HG03432 (cell line): Measurements from ENCODE around the gene SIRPA.

Source experiments
- ATAC-seq: cut with Tn5 transposase; IDR thresholded peaks from one replicate; pipeline ENCODE4 v1.9.1; 2021; ENCODE audit warnings: mild to moderate bottlenecking, moderate library complexity; ENCODE audit not compliant: unreplicated experiment

The SIRPA gene

DNA sequence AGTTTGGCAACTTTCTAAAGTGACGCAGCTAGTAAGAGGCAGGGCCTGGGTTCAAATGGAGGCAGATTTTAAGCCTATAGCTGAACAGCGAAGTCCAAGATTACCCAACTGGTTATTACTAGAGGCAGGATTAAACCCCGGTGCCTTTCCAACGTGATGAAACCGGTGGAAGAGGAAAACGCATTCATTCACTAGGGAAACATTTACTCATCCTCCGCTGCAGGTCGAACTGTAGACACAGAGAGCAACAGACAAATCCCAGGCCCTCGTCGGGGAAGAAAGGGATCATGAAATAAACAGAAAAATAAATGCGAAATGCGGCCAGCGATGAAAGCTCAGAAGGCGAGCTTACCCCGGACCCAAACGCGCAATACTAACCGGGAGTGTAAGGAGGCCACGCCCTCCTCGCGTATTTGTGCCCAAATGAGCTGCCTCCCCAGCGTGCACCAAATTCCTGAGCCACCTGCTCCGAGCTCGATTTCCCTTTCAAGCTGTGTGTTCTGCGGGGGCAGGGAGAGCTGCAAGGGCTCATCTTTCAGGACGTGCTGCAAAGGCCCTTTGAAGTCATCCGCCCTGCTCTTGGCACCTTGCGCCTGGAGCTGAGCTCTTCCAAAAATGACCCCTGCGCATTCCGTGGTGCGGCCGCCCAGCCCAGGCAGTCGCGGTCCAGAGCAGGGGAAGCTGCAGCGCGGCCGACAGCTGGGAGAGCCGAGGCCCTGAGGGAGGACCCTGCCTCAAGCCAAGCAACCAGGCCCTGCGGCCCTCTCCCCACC is 51.7 kb downstream of the SIRPA start:
- no peak for ATAC-seq

DNA sequence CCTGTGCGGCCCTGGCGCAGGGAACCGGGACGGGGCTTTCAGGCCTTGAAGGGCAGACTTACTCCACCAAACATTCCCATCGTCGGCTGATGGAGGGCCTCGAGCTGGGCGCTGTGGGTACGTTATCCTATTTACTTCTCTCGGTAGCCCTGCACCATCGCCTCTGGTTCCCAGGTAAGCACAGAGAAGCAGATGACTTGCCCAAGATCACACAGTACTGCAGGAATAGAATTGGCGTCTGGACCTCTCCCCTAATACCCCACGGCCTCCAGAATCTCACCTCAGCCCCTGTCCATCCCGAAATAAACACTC is 52.3 kb downstream of the SIRPA start:
- no peak for ATAC-seq

DNA sequence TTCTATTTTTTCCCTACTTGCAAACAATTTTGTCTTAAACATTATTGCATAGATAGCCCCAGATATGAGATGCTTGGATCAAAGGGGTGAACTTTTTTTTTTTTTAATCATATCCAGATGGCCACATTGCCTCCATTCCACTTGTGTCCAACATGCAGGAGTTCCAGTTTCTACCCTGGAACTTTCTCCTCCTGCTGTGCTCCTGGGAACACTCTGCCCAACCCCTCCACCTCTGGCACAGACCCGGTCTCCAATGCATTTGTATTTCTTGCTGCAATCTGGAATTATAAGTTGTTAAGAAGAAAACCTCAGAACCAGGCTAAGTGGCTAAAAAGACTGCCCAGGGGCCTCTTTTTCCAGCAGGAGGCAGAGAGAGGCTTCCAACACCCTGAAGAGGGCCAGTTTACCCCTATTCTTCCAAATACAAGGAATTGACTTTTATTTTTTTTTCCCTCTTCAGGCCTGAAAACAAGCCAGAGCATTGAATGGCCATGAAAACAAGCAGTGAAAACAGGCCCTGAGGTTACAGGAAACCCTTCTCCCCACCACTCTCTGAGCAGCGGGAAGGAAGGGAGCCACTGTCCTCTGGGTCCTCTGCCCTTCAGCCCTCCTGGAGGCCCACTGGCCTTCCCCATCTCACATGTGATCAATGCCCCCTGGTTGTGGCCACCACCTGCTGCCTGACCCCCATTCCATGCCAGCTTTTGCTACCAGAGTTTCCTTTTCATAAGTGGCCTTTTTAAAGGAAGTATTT is 54.3 kb downstream of the SIRPA start:
- ATAC-seq: no peak

DNA sequence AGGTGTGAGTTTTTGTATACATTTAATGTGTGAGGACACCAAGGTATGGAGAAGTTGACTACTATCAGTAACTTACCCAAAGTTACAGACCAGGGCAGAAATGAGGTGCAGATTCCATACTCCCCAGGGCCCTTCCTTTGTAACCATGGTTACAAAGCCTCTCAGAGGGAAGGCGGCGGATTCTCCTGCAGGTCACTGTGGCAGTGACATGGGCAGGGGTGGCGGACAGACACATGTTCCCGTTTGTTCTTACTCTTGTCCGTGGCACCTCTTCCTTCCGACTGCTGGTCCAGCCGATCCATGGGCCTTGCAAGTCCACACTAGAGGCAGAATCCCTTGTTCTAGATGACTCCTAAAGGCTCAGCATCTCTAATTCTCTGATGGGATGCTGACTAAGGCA is 55.6 kb downstream of the SIRPA start:
- ATAC-seq: no peak

DNA sequence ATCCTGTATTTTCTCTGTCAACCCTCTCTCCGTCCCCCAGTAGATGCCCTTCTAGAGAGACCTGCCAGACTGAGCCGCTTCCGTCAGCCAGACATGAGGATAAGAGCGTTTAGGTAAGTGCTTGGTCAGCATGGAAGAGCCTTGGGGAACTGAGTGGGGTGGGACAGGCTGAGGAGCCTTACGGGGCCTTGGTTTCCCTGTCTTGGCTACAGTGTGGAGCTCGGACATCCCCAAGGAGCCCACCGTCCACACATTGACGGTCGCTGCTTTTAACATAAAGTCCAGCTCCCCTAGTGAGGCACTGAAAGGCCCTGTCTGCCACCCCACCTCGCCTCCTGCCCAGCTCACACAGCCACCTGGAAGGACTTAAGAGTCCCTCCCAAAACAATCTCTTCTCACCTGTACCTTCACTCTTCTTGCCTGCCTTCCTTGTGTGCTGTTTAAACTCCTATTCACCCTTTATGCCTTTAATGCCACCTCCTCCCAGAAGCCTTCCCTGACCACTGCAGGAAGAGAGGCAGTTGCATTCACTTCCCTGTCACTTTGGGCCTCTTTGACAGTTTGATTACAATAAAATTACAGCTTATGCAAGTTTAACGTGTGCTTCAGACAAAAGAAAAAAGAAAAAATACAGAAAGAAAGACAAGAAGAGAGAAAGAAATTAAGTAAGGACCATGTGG is 56.4 kb downstream of the SIRPA start:
- ATAC-seq: no peak

DNA sequence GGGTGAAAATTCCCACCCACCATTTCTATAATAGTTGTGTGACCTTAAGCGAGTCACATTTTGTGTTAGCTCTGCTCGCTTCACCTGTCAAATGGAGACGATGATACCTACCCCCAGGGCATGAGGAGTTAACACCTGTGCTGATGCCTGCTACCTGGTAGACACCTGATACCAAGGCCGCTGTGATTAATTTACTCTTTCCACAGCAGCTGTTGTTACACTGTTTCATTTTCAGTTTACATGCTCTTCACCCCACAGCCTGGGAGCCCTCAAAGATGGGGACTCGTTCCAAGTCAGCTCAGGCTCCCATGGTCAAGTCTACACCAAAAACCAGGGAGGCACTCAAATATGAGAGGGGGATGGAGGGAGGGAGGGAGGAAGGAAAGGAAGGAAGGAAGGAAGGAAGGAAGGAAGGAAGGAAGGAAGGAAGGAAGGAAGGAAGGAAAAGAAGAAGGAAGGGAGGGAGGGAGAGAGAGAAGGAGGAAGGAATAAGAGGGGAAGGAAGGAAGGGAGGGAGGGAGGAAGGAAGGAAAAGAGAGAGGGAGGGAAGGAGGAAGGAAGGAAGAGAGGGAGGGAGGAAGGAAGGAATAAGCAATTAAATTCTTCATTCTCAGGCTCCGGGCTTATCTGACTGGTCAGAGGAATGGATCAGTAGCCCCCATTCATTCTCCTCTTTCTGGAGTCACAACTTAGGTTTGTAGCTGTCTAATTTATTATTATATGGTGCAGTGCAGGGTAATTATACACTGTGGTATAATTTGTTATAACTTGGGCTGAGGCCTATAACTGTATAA is 57.7 kb downstream of the SIRPA start:
- ATAC-seq: no peak

DNA sequence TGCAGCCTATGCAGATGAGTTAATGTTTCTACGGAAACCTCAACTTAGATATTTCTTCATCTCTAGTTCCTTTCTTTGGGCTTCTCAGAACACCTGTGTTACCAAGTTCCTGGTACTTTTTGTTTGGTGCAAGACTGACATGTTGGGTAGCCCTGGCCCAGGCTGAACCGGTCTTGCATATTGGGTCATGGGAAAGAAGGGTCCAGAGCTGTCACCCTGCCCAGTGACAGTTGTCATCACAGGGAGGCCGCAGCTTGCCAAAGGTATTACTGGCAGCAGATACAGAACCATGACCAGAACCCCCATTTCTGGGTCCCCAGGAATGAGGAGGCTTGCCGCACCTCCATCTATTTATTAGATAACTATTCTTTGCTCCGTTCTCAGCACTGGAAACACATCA is 58.4 kb downstream of the SIRPA start:
- ATAC-seq: no peak

DNA sequence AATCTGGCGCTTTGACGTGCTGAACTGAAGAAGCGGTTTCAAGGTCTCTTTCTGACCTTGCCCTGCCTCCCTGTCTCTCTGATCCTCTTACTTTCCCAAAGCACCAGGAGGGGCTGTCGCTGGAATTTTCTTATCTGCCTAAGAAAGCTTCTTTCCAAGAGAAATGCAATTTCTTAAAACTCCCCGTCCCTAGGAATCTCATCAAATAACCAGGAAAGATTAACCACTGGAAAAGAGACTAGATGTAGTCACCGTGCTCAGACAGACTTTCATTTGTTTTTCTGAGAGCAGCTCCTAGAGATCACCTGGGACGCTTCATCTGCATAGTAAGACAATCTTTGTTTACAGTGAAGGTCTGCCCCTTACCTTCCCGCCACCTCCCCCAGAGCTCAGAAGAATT is 60.0 kb downstream of the SIRPA start:
- ATAC-seq: no peak

DNA sequence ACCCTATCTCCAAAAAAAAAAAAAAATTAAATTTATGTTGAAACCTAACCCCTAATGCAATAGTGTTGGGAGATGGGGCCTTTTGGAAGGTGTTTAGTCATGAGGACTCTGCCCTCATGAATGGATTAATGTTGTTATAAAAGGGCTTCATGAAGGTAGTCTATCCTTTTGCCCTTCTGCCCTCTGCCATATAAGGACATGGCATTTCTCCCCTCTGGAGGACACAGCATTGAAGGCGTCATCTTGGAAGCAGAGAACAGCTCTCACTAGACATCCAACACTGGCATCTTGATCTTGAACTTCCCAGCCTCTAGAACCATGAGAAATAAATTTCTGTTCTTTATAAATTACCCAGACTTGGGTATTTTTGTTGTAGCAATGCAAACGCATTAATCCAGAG is 63.2 kb downstream of the SIRPA start:
- ATAC-seq: no peak

DNA sequence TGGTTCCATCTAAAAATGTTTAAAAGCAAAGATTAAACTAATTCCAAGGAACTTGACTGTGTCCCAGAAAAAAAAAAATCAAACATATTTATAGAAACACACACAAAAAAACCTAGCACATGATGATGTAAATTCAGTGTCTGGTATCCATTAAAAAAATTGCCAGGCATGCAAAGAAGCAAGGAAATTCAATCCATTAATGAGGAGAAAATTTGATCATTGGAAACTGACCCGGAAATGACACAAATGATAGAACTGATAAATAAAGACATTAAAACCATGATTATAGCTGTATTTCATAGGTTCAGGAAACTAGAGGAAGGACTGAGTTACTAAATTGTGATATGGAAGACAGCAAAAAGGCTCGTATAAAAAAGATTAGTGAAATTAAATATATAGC is 63.9 kb downstream of the SIRPA start:
- ATAC-seq: no peak

DNA sequence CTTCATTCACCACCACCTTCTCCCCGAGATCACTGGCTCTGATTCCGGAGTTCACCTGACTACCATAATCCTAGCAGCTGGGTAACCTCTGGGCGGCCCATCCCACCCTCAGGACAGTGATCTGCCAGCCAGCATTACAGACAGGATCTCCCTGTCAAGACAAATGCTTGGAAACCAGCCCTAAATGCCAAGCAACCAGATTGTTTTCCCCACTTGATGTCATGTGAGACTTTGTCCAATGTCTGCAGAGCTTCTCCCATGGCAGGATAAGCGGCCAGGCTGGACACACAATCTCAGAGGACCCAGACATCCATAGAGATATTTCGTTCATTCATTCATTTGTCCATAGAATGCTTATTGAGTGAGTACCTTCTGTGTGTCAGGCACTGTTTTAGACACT is 66.2 kb downstream of the SIRPA start:
- no peak for ATAC-seq

DNA sequence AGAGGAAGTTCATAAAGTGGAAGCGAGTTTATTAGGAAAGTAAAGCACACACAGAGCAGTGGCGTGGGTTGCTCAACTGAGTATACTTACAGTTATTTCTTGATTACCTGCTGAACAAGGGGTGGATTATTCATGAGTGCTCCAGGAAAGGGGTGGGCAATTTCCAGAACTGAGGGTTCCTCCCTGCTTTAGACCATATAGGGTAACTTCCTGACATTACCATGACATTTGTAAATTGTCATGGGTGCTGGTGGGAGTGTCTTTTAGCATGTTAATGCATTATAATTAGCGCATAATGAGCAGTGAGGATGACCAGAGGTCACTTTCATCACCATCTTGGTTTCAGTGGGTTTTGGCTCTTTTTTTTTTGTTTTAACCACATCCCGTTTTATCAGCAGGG is 68.9 kb downstream of the SIRPA start:
- ATAC-seq: no peak

DNA sequence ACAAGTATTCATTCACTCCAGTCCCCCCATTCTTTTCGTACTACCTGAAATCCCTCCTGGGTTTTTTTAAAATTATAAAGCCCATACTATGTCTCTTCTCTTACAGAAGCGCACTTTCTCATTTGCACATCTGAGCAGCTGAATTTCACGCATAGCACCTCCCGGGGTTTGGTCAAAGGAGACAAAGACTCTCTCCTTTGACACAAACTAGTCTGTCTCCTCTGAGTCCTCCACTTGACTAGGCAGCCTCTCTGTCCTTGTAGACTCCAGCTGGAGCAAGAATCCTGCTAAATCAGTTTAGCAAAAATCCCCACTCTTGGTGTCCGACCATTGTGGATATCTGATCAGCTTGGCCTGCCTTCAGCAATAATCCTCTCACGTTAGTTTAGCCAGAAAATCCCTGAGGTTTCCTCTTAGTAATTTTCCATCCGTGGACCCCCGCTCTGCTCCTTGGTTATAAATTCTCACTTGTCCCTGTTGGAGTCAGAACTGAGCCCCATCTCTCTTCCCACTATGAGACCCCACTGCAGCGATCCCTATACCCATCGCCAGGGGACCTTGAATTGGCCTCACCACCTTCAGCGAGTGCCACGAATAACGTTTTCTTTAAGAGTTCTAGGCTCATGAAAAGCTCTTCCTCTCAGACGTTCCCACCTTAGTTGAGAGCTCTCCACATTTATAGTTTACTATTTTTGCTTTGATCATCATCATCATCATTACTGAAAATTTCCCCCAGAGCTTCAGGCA is 69.6 kb downstream of the SIRPA start:
- ATAC-seq: no peak

DNA sequence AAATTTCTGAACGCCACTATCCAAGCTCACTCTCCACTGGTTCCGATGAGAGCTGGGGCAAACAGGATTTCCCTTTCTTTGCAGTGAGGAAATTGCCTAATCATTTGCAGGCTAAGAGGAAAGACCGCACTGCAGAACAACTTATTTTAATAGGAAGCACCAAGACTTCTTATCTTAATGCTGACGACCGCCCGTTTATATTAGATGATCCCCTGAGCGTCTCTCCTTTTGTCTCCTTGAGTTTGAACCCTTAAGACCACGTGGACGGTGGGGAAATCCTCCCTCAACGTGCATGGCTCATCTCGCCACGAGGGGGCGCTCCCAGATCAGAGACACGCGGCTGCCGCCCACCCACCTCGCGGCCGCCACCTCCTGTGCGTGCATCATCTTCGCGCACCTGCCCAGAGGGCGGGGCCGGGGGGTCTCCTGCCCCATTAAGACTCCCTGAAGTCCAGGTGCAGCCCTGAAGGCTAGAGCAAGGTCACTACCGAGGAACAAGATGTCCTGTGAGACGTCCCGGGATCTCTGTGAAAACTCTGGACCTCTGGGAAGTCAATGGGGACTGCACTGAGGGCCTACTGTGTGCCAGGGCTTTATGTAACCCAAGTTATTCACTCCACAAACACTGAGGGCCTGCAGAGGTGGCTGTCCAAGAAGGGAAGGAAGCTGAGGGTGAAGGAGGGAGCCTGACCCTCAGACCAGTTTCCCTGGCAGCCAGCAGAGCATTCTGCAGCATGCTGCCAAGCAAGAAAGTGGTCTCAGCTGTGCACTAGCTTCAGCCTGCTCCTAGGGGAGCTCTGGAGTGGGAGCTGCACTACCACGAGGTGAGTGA is 70.5 kb downstream of the SIRPA start:
- peak; percentile 58 for ATAC-seq

DNA sequence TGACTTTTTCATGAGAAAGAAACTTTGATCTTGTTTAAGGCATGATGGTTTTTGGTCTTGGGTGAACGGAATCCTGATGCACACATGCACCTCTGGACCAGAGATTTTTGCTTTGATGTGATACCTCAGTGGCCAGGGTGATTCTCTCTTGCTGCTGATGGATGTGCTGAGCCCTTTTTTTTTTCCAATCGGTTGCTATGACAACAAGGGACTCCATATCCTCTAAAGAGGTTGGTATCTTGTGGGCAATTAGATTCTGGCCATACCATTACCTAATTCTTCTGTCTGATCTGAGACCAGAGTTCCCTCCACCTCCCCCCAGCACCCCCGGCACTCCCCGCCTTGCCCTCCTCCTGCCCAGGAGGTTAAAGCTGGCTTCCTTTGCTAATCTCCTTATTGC is 73.8 kb downstream of the SIRPA start:
- ATAC-seq: no peak

DNA sequence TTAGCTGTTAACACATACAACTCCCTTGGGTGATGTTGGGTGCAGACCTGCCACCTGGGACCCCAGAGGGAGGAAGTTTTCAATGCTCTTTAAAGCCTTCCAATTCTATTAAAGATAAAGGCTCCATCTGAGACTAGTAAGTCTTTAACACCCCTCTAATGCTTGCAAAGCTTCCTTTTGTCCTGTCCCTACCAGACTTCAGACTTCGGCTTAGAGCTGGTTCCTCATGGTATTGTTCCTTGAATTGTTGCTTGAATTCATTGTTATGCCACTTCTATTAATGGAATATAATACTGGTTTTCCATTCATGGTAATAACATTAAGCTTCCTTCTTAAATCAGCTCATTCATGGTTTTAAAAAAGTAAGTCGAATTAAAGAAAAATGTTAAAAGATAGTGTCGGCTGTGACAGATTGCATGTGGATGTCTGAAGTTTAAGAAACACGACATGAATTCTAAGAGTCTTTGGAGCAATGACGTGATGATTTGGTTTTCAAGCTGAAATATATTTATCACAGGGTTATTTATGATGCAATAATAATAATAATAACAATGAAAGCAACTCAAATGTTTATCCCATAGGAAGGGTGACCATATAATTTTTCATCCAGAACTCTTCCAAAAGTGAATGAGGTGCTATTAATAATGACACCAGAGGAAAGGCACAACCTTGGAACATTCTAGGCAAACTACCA is 76.8 kb downstream of the SIRPA start:
- ATAC-seq: no peak

DNA sequence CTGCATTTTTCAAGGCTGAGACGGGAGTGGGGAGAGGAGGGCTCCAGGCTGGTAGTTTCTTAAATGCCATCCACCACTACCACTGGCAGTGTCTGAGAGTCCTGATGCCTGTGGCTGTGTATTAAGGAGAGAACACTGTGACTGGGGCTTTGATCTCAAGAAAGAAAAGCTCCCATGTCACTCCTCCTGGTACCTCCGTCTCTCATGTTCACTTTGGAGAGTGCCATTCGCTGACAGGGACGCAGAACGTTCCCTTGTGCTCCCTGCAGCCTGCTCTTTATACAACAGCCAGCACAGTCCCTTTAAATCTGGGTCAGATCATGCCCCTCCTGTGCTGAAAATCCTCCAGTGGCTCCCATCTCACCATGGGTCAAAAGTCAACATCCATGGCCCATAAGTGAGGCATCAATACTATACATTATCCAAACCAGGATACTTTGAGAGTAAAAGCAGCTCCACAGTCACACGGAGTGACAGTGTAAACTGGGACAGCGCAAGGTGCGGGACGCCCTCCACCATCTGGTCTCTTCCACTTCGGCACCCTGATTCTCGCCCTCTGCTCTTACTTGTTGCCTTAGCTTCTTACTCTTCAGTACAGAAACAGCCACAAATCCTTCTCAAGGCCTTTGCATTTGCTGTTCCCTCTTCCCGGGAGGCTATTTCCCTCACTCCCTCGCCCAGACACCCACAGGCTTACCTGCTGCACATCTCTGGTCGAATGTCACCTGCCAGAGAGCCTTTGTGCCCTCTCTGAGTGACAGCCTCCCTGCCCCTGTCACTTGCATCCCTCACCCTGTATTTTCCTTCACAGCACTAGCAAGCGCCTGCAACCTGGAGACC is 78.6 kb downstream of the SIRPA start:
- no peak for ATAC-seq

DNA sequence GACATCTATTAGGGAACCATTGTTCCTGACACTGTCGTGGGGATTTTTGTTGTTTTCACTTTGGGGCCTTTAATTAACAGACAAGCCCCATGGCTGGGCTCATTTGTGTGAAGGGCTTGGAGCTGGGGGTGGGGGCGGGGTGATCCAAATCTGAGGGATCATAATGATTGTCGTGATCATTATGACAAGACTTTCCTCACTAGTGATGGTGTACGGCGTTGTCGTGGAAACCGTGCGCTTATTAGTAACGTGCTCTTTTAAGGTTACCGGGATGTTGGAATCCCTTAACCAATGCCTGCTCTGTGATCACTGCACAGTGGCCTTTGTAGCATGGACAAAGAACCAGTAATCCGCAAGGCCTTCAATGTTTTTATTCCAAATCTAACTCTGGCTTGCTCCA is 80.1 kb downstream of the SIRPA start:
- no peak for ATAC-seq
